A673 (cell line): ENCODE data around the gene ARHGAP26. TPM values are rescaled to one million over a fixed set of nuclear protein-coding genes. Genes with fewer than 3 reads are reported as not detected.

Experiments
- BruUV-seq: library from RNA; stranded (reverse); fragments of 400-500 nt; replicated peaks from 2 replicates; lab custom pipeline; 2021; lab: Mats Ljungman, UMichigan
- CTCF ChIA-PET: fragments of 300-600 bp; sonication (Branson Sonifier 250); formaldehyde crosslinking; loops from one replicate; lab custom pipeline; 2022; ENCODE audit warnings: antibody characterized with exemption; lab: Charles Lee
- POLR2A ChIA-PET: fragments of 300-600 bp; sonication (Branson Sonifier 250); formaldehyde crosslinking; loops from one replicate; lab custom pipeline; 2022; ENCODE audit warnings: antibody characterized with exemption; ENCODE audit not compliant: low non-redundant PET; lab: Charles Lee
- DNase-seq: peaks from one replicate; pipeline ENCODE4 v3.0.0-alpha.2; 2015; ENCODE audit warnings: low spot score
- H3K27ac ChIP-seq: fragments of 200-600 bp; sonication (generic); 2 replicates; pipeline ENCODE4 v1.5.1; 2016; ENCODE audit warnings: mixed run types, low read depth, mild to moderate bottlenecking, mixed read lengths, antibody characterized with exemption, low read length; ENCODE audit not compliant: poor library complexity, severe bottlenecking
- H3K27me3 ChIP-seq: fragments of 200-600 bp; sonication (generic); replicated peaks from 2 replicates; pipeline ENCODE4 v1.6.1; 2017; ENCODE audit warnings: mixed run types, low read depth, mild to moderate bottlenecking, mixed read lengths, antibody characterized with exemption, low read length; ENCODE audit not compliant: insufficient read depth, poor library complexity
- H3K36me3 ChIP-seq: fragments of 200-600 bp; sonication (generic); 2 replicates; pipeline ENCODE4 v1.6.1; 2016; ENCODE audit warnings: mixed run types, mild to moderate bottlenecking, mixed read lengths, antibody characterized with exemption, low read length; ENCODE audit not compliant: insufficient read depth, poor library complexity, severe bottlenecking
- H3K4me1 ChIP-seq: fragments of 200-600 bp; sonication (generic); 2 replicates; pipeline ENCODE4 v1.6.1; 2017; ENCODE audit warnings: mixed run types, mild to moderate bottlenecking, mixed read lengths, antibody characterized with exemption, low read length; ENCODE audit not compliant: insufficient read depth, poor library complexity, severe bottlenecking
- H3K4me3 ChIP-seq: fragments of 200-600 bp; sonication (generic); 2 replicates; pipeline ENCODE4 v1.5.1; 2016; ENCODE audit warnings: low read depth, mixed run types, mild to moderate bottlenecking, mixed read lengths, low read length; ENCODE audit not compliant: poor library complexity, severe bottlenecking
- H3K9me3 ChIP-seq: fragments of 200-600 bp; sonication (generic); 2 replicates; pipeline ENCODE4 v1.6.1; 2016; ENCODE audit warnings: mixed run types, low read depth, mild to moderate bottlenecking, mixed read lengths, antibody characterized with exemption, low read length; ENCODE audit not compliant: poor library complexity, severe bottlenecking
- EZH2 ChIP-seq: fragments of 200-600 bp; sonication (generic); IDR thresholded peaks from 2 replicates; pipeline ENCODE4 v1.6.1; 2017; ENCODE audit warnings: borderline replicate concordance, low read depth, mild to moderate bottlenecking, mixed read lengths, antibody characterized with exemption, low read length; ENCODE audit not compliant: poor library complexity, severe bottlenecking
- intact Hi-C: fragments of 100-400 bp; cut with micrococcal nuclease; formaldehyde crosslinking; loops from one replicate; pipeline ENCODE4 v1.10.0; 2022; ENCODE audit not compliant: unreplicated experiment
- total RNA-seq: library from RNA; stranded (reverse); gene quantifications from 2 replicates; pipeline ENCODE4 v1.2.3, GENCODE V29; 2021
- TF ChIP-seq, protein P1 (sequence below): fragments of 300-800, 200-600 bp; sonication (generic); conservative IDR thresholded peaks from 2 replicates; pipeline ENCODE4 v1.5.1; 2017; ENCODE audit warnings: low read depth, mild to moderate bottlenecking, antibody characterized with exemption, low read length, moderate library complexity, mixed read lengths

The ARHGAP26 gene
- total RNA-seq, 1 experiment from 2014 or later: 25.5 TPM

- no peak for DNase-seq
- CTCF ChIA-PET: no interaction called here
Measured at GRCh38 chr5:143149759-143150158, 379.6 kb downstream of the ARHGAP26 start.

DNA sequence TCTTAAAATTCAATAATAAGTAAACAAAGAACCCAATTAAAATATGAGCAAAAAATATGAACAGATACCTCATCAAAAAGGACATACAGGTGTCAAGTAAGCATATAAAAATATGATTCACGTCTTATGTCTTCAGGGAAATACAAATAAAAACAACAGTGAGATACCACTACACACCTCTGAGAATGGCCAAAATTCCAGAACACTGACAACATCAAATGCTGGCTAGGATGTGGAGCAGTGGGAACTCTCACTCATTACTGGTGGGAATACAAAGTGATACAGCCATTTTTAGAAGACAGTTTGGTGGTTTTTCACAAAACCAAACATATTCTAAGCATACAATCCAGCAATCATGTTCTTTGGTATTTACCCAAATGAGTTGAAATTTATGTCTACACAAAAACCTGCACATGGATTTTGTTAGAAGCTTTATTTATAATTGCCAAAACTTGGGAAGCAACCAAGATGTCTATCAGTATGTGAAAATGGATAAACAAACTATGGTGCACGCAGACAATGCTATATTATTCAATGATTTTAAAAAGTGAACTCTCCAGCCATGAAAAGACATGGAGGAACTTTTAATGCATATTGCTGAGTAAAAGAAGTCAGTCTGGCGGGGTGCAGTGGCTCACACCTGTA lies 381.0 kb downstream of the ARHGAP26 start:
- POLR2A ChIA-PET: no interaction called here
- no peaks in the 10 kb centered on the region for H3K4me1 ChIP-seq
- H3K9me3 ChIP-seq: no peaks in the 10 kb centered on the region
- no peak overlapping the region for H3K4me3 ChIP-seq
- no peak overlapping the region for H3K27ac ChIP-seq
- CTCF ChIA-PET: no interaction called here
- intact Hi-C loops: no loop called here
- no peaks in the 10 kb centered on the region for H3K27me3 ChIP-seq
- BruUV-seq: no TSS peak
- no peaks in the 10 kb centered on the region for H3K36me3 ChIP-seq
- DNase-seq: no peak
- TF ChIP-seq, protein P1, sequence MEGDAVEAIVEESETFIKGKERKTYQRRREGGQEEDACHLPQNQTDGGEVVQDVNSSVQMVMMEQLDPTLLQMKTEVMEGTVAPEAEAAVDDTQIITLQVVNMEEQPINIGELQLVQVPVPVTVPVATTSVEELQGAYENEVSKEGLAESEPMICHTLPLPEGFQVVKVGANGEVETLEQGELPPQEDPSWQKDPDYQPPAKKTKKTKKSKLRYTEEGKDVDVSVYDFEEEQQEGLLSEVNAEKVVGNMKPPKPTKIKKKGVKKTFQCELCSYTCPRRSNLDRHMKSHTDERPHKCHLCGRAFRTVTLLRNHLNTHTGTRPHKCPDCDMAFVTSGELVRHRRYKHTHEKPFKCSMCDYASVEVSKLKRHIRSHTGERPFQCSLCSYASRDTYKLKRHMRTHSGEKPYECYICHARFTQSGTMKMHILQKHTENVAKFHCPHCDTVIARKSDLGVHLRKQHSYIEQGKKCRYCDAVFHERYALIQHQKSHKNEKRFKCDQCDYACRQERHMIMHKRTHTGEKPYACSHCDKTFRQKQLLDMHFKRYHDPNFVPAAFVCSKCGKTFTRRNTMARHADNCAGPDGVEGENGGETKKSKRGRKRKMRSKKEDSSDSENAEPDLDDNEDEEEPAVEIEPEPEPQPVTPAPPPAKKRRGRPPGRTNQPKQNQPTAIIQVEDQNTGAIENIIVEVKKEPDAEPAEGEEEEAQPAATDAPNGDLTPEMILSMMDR: no peak
- no peak for TF ChIP-seq EZH2

More at GRCh38 chr5:143149759-143150158, 379.6 kb downstream of the ARHGAP26 start:
- Histone ChIP-seq H3K9me3 (no peaks in the 10 kb centered on the region), H3K36me3 (no peaks in the 10 kb centered on the region), H3K27ac (no peak overlapping the region), H3K4me1 (no peaks in the 10 kb centered on the region), H3K27me3 (no peaks in the 10 kb centered on the region), H3K4me3 (no peak overlapping the region)
- no TSS peak for BruUV-seq
- intact Hi-C loops: no loop called here
- POLR2A ChIA-PET: no interaction called here
- TF ChIP-seq, protein P1: no peak
- no peak for TF ChIP-seq EZH2

DNA sequence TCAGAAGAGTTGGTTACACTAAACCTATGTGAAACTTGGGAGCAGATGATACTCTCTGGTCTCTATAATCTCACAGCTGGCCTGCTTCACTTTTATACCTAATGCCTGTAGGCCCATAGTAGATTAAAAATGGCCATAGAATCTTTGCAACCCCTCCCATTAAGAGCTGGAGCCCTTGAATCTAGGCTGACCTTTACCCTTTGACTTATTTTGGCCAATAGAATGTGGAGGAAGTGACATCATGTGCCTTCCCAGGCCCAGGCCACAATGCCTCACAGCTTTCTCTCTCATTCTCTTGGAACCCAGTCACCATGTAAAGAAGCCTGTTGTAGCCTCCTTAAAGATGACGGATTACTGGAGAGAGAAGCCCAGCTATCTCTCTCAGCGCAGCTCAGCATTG lies 382.3 kb downstream of the ARHGAP26 start:
- H3K9me3 ChIP-seq: no peaks in the 10 kb centered on the region
- DNase-seq: no peak
- ChIA-PET CTCF (no interaction called here), POLR2A (no interaction called here)
- H3K27ac ChIP-seq: no peak overlapping the region
- H3K36me3 ChIP-seq: no peaks in the 10 kb centered on the region
- no peak for TF ChIP-seq EZH2
- TF ChIP-seq, protein P1: no peak
- no peaks in the 10 kb centered on the region for H3K4me1 ChIP-seq
- intact Hi-C loops: no loop called here
- H3K4me3 ChIP-seq: no peak overlapping the region
- BruUV-seq: no TSS peak
- H3K27me3 ChIP-seq: no peaks in the 10 kb centered on the region
